ENCODE measurements around the gene PXMP2. TPM values are rescaled to one million over a fixed set of nuclear protein-coding genes. Genes with fewer than 3 reads are reported as not detected.

Gene PXMP2
- total and polyA plus RNA-seq, 4 donors: 43.8 to 259 (median 135) TPM

DNA sequence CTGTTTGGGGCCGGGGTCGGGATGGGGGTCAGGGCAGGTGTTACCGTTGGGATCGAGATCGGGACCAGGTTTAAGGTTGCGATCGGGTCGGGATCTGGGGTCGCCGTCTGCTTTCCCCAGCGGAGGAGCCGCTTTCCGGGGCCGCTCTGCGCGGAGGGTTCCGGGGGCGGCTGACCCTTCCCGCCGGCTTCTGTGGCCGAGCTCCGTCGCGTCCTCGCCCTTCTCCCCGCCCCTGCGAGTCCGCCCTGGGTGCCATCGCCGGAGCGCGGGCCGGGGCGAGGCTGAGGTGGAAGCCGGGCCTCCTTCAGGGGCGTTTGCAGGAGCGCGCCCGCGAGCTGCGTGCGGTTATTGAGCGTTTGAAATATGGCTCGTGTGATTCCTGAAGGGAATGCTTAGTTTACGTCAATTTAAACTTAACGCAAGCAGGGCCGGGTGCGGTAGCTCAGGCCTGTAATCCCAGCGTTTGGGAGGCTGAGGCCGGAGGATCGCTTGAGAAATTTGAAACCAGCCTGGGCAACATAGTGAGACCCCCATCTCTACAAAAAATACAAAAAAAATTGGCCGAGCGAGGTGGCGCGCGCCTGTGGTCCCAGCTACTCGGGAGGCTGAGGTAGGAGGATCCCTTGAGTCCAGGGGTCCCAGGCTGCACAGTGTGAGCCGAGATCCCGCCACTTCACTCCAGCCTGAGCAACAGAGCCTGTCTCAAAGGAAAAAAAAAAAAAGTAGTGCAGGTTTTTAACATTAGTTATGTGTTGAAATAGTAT lies 23.9 kb downstream of the PXMP2 start:
- peak; percentile 50 for DNase-seq (ENCODE audit: low spot score)
- TF ChIP-seq, protein P1, sequence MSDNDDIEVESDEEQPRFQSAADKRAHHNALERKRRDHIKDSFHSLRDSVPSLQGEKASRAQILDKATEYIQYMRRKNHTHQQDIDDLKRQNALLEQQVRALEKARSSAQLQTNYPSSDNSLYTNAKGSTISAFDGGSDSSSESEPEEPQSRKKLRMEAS (IDR thresholded peaks at IDR 0.05): no peak
- no peak for TF ChIP-seq FOXA1 (IDR thresholded peaks at IDR 0.05)
- no peak for TF ChIP-seq TAF1 (conservative IDR thresholded peaks at IDR 0.05)
- no peak for TF ChIP-seq JUND (IDR thresholded peaks at IDR 0.05)
- no peak for TF ChIP-seq YY1 (IDR thresholded peaks at IDR 0.05)
- TF ChIP-seq, protein P2, sequence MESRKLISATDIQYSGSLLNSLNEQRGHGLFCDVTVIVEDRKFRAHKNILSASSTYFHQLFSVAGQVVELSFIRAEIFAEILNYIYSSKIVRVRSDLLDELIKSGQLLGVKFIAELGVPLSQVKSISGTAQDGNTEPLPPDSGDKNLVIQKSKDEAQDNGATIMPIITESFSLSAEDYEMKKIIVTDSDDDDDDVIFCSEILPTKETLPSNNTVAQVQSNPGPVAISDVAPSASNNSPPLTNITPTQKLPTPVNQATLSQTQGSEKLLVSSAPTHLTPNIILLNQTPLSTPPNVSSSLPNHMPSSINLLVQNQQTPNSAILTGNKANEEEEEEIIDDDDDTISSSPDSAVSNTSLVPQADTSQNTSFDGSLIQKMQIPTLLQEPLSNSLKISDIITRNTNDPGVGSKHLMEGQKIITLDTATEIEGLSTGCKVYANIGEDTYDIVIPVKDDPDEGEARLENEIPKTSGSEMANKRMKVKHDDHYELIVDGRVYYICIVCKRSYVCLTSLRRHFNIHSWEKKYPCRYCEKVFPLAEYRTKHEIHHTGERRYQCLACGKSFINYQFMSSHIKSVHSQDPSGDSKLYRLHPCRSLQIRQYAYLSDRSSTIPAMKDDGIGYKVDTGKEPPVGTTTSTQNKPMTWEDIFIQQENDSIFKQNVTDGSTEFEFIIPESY (IDR thresholded peaks at IDR 0.05): no peak
- no peak for TF ChIP-seq HNF4A (conservative IDR thresholded peaks at IDR 0.05)
- TF ChIP-seq SP1 (IDR thresholded peaks at IDR 0.05): no peak
- TF ChIP-seq, protein P3, sequence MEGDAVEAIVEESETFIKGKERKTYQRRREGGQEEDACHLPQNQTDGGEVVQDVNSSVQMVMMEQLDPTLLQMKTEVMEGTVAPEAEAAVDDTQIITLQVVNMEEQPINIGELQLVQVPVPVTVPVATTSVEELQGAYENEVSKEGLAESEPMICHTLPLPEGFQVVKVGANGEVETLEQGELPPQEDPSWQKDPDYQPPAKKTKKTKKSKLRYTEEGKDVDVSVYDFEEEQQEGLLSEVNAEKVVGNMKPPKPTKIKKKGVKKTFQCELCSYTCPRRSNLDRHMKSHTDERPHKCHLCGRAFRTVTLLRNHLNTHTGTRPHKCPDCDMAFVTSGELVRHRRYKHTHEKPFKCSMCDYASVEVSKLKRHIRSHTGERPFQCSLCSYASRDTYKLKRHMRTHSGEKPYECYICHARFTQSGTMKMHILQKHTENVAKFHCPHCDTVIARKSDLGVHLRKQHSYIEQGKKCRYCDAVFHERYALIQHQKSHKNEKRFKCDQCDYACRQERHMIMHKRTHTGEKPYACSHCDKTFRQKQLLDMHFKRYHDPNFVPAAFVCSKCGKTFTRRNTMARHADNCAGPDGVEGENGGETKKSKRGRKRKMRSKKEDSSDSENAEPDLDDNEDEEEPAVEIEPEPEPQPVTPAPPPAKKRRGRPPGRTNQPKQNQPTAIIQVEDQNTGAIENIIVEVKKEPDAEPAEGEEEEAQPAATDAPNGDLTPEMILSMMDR (IDR thresholded peaks at IDR 0.05; ENCODE audit: low read depth, low read length, missing input control): no peak
- TF ChIP-seq, protein P4, sequence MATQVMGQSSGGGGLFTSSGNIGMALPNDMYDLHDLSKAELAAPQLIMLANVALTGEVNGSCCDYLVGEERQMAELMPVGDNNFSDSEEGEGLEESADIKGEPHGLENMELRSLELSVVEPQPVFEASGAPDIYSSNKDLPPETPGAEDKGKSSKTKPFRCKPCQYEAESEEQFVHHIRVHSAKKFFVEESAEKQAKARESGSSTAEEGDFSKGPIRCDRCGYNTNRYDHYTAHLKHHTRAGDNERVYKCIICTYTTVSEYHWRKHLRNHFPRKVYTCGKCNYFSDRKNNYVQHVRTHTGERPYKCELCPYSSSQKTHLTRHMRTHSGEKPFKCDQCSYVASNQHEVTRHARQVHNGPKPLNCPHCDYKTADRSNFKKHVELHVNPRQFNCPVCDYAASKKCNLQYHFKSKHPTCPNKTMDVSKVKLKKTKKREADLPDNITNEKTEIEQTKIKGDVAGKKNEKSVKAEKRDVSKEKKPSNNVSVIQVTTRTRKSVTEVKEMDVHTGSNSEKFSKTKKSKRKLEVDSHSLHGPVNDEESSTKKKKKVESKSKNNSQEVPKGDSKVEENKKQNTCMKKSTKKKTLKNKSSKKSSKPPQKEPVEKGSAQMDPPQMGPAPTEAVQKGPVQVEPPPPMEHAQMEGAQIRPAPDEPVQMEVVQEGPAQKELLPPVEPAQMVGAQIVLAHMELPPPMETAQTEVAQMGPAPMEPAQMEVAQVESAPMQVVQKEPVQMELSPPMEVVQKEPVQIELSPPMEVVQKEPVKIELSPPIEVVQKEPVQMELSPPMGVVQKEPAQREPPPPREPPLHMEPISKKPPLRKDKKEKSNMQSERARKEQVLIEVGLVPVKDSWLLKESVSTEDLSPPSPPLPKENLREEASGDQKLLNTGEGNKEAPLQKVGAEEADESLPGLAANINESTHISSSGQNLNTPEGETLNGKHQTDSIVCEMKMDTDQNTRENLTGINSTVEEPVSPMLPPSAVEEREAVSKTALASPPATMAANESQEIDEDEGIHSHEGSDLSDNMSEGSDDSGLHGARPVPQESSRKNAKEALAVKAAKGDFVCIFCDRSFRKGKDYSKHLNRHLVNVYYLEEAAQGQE (IDR thresholded peaks at IDR 0.05): no peak
- TF ChIP-seq EGR1 (IDR thresholded peaks at IDR 0.05; ENCODE audit: low read depth in 2 of 2): no peak

DNA sequence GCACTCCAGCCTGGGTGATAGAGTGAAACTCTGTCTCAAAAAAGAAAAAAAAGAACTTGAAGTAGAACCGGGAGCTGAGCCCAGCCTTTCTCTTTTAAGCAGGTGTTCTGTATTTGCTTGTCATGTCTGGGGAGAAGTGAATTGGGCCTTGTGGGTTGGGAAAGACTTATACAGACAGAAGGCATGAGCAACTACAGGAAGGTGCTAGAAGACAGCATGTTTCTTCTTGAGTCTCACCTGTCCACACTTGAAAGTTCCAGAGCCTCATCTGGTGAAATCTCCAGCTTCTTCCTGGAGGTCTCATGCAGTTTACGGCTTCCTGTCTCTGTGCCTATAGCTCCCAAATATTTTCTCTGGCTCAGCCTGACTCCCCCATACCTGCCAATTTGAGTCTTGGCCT lies 25.7 kb downstream of the PXMP2 start:
- DNase-seq (ENCODE audit: low spot score): no peak
- H3K36me3 ChIP-seq (ENCODE audit: control insufficient read depth in 4 of 4, insufficient read depth in 3 of 4, low read depth in 1 of 4, low read length in 3 of 4): peaks cover 6 to 18% (median 11%) of the 10 kb centered on the region in 4 donors
- no peak overlapping the region for H3K27ac ChIP-seq (ENCODE audit: low read depth in 1 of 2, low read length in 2 of 2)
- 90% methylated on average over 2 of the region's 2 CpGs for WGBS
- no peaks in the 10 kb centered on the region for H3K27me3 ChIP-seq (ENCODE audit: control insufficient read depth in 4 of 4, insufficient read depth in 4 of 4, low read length in 3 of 4)
- H3K4me3 ChIP-seq (ENCODE audit: low read depth in 1 of 3, low read length in 3 of 3): no peak overlapping the region
- peaks cover 0 to 18% (median 14%) of the 10 kb centered on the region in 4 donors for H3K4me1 ChIP-seq (ENCODE audit: control insufficient read depth in 4 of 4, insufficient read depth in 4 of 4, low read length in 3 of 4)
- TF ChIP-seq, protein P3 (IDR thresholded peaks at IDR 0.05; ENCODE audit: low read depth, low read length, missing input control): no peak
- no peak for TF ChIP-seq HNF4A (conservative IDR thresholded peaks at IDR 0.05)
- no peak for TF ChIP-seq TAF1 (conservative IDR thresholded peaks at IDR 0.05)
- TF ChIP-seq, protein P4 (IDR thresholded peaks at IDR 0.05): no peak
- no peak overlapping the region for H3K9ac ChIP-seq (ENCODE audit: low read depth in 1 of 2, low read length in 2 of 2)
- no peaks in the 10 kb centered on the region for H3K9me3 ChIP-seq (ENCODE audit: control insufficient read depth in 4 of 4, low read length in 3 of 4)

More for the DNA sequence above, 23.9 kb downstream of the PXMP2 start:
- WGBS: 9% methylated on average over 59 of the region's 59 CpGs
- Histone ChIP-seq H3K36me3 (ENCODE audit: control insufficient read depth in 4 of 4, insufficient read depth in 3 of 4, low read depth in 1 of 4, low read length in 3 of 4) (peaks cover 0 to 7% (median 3%) of the 10 kb centered on the region in 4 donors), H3K4me3 (ENCODE audit: low read depth in 1 of 3, low read length in 3 of 3) (peak overlapping the region; percentile 77 to 97 (median 85)), H3K27ac (ENCODE audit: low read depth in 1 of 2, low read length in 2 of 2) (peak overlapping the region; percentile 42 to 57), H3K9me3 (ENCODE audit: control insufficient read depth in 4 of 4, low read length in 3 of 4) (no peaks in the 10 kb centered on the region), H3K4me1 (ENCODE audit: control insufficient read depth in 4 of 4, insufficient read depth in 4 of 4, low read length in 3 of 4) (peaks cover 0 to 18% (median 14%) of the 10 kb centered on the region in 4 donors), H3K27me3 (ENCODE audit: control insufficient read depth in 4 of 4, insufficient read depth in 4 of 4, low read length in 3 of 4) (no peaks in the 10 kb centered on the region), H3K9ac (ENCODE audit: low read depth in 1 of 2, low read length in 2 of 2) (peak overlapping the region; percentile 47 to 85)

Measured in liver (tissue), 9 donors.